ENCODE data around the gene REM1. TPM values are rescaled to one million over a fixed set of nuclear protein-coding genes. Genes with fewer than 3 reads are reported as not detected.

The REM1 gene
- total RNA-seq, 1 experiment from 2014 or later: not detected

GRCh38 chr20:31476643-31477215, 1.6 kb downstream of the REM1 start:
- H2AFZ ChIP-seq (ENCODE audit: low read length): no peak overlapping the region
- no peak overlapping the region for H3K4me2 ChIP-seq (ENCODE audit: insufficient read depth, insufficient read length, low read length)
- H3K4me1 Mint-ChIP-seq: no peaks in the 10 kb centered on the region
- H3K27me3 ChIP-seq (ENCODE audit: insufficient read depth, low read length): no peaks in the 10 kb centered on the region
- no peak overlapping the region for H3K4me3 Mint-ChIP-seq
- H3K9me3 Mint-ChIP-seq: peaks cover 82 to 88% of the 10 kb centered on the region in 2 experiments
- H4K20me1 ChIP-seq (ENCODE audit: control insufficient read depth, insufficient read depth, insufficient read length): no peaks in the 10 kb centered on the region
- H3K27ac Mint-ChIP-seq: no peak overlapping the region
- DNase-seq: no peak
- H3K23me2 ChIP-seq (ENCODE audit: insufficient read length, low read depth, low read length, poor library complexity, severe bottlenecking): no peaks in the 10 kb centered on the region
- H2AK5ac ChIP-seq (ENCODE audit: insufficient read length, low read length): no peak overlapping the region
- no peak overlapping the region for H3K14ac ChIP-seq (ENCODE audit: insufficient read depth, low read length)
- H3K9me3 ChIP-seq (ENCODE audit: control insufficient read depth, low read depth, low read length): peaks cover 74% of the 10 kb centered on the region
- no peak overlapping the region for H4K91ac ChIP-seq (ENCODE audit: insufficient read length, low read depth, low read length)
- no peak overlapping the region for H3K23ac ChIP-seq (ENCODE audit: insufficient read length, low read depth, low read length)
- no peak overlapping the region for H2BK120ac ChIP-seq (ENCODE audit: low read depth, low read length, poor library complexity, severe bottlenecking)
- no peaks in the 10 kb centered on the region for H3K79me1 ChIP-seq (ENCODE audit: insufficient read depth, low read depth, low read length, poor library complexity, severe bottlenecking)
- no peak overlapping the region for H2BK15ac ChIP-seq (ENCODE audit: low read depth, low read length)
- H2BK12ac ChIP-seq (ENCODE audit: insufficient read length, low read depth, low read length): no peak overlapping the region
- no peak for TF ChIP-seq CTCF (conservative IDR thresholded peaks at IDR 0.05)
- no peak overlapping the region for H3K4ac ChIP-seq (ENCODE audit: low read depth, low read length)
- no peak overlapping the region for H3K27ac ChIP-seq (ENCODE audit: insufficient read length, low read depth, low read length)
- no peak overlapping the region for H4K8ac ChIP-seq (replicated peaks; ENCODE audit: insufficient read length, low read depth, low read length)
- no peak overlapping the region for H3T11ph ChIP-seq (ENCODE audit: low read length)
- WGBS (ENCODE audit: extremely low coverage, insufficient read length, low lambda C conversion rate): no CpG with 5 or more reads among the region's 6 CpGs
- no peak overlapping the region for H3K18ac ChIP-seq (ENCODE audit: insufficient read length, low read depth, low read length)
- no peak overlapping the region for H2BK20ac ChIP-seq (ENCODE audit: low read depth, low read length, poor library complexity, severe bottlenecking)
- no peak overlapping the region for H3K56ac ChIP-seq (ENCODE audit: insufficient read length, low read depth, low read length)
- no peaks in the 10 kb centered on the region for H3K79me2 ChIP-seq (ENCODE audit: insufficient read depth, low read length)
- H3K9ac ChIP-seq (ENCODE audit: extremely low read depth, insufficient read length, low read length): no peak overlapping the region
- H4K5ac ChIP-seq (ENCODE audit: insufficient read length, low read depth, low read length): no peak overlapping the region
- H2BK5ac ChIP-seq (ENCODE audit: insufficient read length, low read length): no peak overlapping the region
- peaks cover 25% of the 10 kb centered on the region for H3K27me3 Mint-ChIP-seq (ENCODE audit: low read depth)
- peaks cover 12 to 59% (median 24%) of the 10 kb centered on the region in 3 experiments; a peak in 6 of 7 replicates for H3K36me3 Mint-ChIP-seq (ENCODE audit: insufficient read depth in 1 of 3, low read depth in 3 of 3)
- no peaks in the 10 kb centered on the region for H3K4me1 ChIP-seq (ENCODE audit: insufficient read depth, low read length)
